Measurements from ENCODE around the gene HINT1.
"Not testable (repeated sequence)": the region's sequence is repeated elsewhere in the genome, so short reads cannot be mapped to it uniquely, and the experiment has no call there.

The HINT1 gene

GRCh38 chr5:131150408-131150807 lies 14.6 kb downstream of the HINT1 start:
- H3K4me3 ChIP-seq (ENCODE audit: low read depth, low read length) = no peak overlapping the region
- in situ Hi-C loops (cut with HindIII; ENCODE audit: low sequenced_read_pairs) = no loop called here
- DNase-seq (ENCODE audit: low read depth) = no peak
- TF ChIP-seq CTCF (IDR thresholded peaks at IDR 0.05; ENCODE audit: low read depth, low read length, missing control alignments) = no peak

- TF ChIP-seq CTCF (IDR thresholded peaks at IDR 0.05; ENCODE audit: low read depth, low read length, missing control alignments) = no peak
- in situ Hi-C loops (cut with HindIII; ENCODE audit: low sequenced_read_pairs) = no loop called here
- DNase-seq (ENCODE audit: low read depth) = no peak
- H3K4me3 ChIP-seq (ENCODE audit: low read depth, low read length) = no peak overlapping the region
Observed at GRCh38 chr5:131148835-131149234, 16.2 kb downstream of the HINT1 start.

GRCh38 chr5:131147258-131147657 lies 17.8 kb downstream of the HINT1 start:
- in situ Hi-C loops (cut with HindIII; ENCODE audit: low sequenced_read_pairs) = no loop called here
- TF ChIP-seq CTCF (IDR thresholded peaks at IDR 0.05; ENCODE audit: low read depth, low read length, missing control alignments) = no peak
- no peak for DNase-seq (ENCODE audit: low read depth)
- no peak overlapping the region for H3K4me3 ChIP-seq (ENCODE audit: low read depth, low read length)

GRCh38 chr5:131142970-131143617 lies 22.0 kb downstream of the HINT1 start:
- no peak for DNase-seq (ENCODE audit: low read depth)
- in situ Hi-C loops (cut with HindIII; ENCODE audit: low sequenced_read_pairs) = no loop called here

GRCh38 chr5:131139321-131139720 lies 25.7 kb downstream of the HINT1 start:
- in situ Hi-C loops (cut with HindIII; ENCODE audit: low sequenced_read_pairs) = no loop called here

More at GRCh38 chr5:131142970-131143617, 22.0 kb downstream of the HINT1 start:
- no peak for TF ChIP-seq CTCF (IDR thresholded peaks at IDR 0.05; ENCODE audit: low read depth, low read length, missing control alignments)
- no peak overlapping the region for H3K4me3 ChIP-seq (ENCODE audit: low read depth, low read length)

GRCh38 chr5:131138406-131138805 lies 26.6 kb downstream of the HINT1 start:
- in situ Hi-C loops (cut with HindIII; ENCODE audit: low sequenced_read_pairs); H3K4me3 ChIP-seq (ENCODE audit: low read depth, low read length); DNase-seq (ENCODE audit: low read depth): not testable (repeated sequence)

More at GRCh38 chr5:131139321-131139720, 25.7 kb downstream of the HINT1 start:
- DNase-seq (ENCODE audit: low read depth) = no peak
- TF ChIP-seq CTCF (IDR thresholded peaks at IDR 0.05; ENCODE audit: low read depth, low read length, missing control alignments) = no peak
- H3K4me3 ChIP-seq (ENCODE audit: low read depth, low read length) = no peak overlapping the region

- in situ Hi-C loops (cut with HindIII; ENCODE audit: low sequenced_read_pairs); DNase-seq (ENCODE audit: low read depth); H3K4me3 ChIP-seq (ENCODE audit: low read depth, low read length): not testable (repeated sequence)
Observed at GRCh38 chr5:131133091-131133490, 32.0 kb downstream of the HINT1 start.

- no peak for DNase-seq (ENCODE audit: low read depth)
- no peak overlapping the region for H3K4me3 ChIP-seq (ENCODE audit: low read depth, low read length)
- in situ Hi-C loops (cut with HindIII; ENCODE audit: low sequenced_read_pairs) = no loop called here
- no peak for TF ChIP-seq CTCF (IDR thresholded peaks at IDR 0.05; ENCODE audit: low read depth, low read length, missing control alignments)
Observed at GRCh38 chr5:131129306-131129705, 35.8 kb downstream of the HINT1 start.

GRCh38 chr5:131127244-131127643 lies 37.8 kb downstream of the HINT1 start:
- H3K4me3 ChIP-seq (ENCODE audit: low read depth, low read length); DNase-seq (ENCODE audit: low read depth): not testable (repeated sequence)

More at GRCh38 chr5:131127244-131127643, 37.8 kb downstream of the HINT1 start:
- in situ Hi-C loops (cut with HindIII; ENCODE audit: low sequenced_read_pairs) = not testable (repeated sequence)
